ENCODE results near the gene FIGNL2. TPM values are rescaled to one million over a fixed set of nuclear protein-coding genes. Genes with fewer than 3 reads are reported as not detected.

FIGNL2 gene
- total RNA-seq, 4 donors from 2014 or later = not detected

DNA sequence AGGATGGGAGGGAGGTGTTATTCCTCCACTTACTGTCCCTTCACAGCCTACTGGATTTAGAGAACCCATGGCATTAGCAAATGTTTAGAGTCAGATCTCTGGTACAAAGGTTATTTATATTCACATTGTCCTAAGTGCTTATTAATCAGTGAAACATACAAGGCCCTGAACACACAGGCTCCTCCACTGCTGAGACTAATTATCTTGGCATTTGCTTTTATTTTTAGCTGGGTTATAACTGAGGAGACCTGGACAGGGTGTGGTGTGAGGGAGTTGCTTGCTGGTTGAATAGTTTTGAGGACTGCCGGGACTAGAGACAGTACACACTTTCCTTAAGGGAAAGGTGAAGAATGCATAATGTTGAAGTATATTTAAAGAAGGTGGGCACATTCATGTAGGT is 77.5 kb downstream of the FIGNL2 start:
- intact Hi-C loops (cut with DNase I; ENCODE audit: low total_unique reads) = no loop called here
- no peaks in the 10 kb centered on the region for H3K36me3 ChIP-seq
- no peak overlapping the region for H3K27ac ChIP-seq
- H3K27me3 ChIP-seq = no peaks in the 10 kb centered on the region
- WGBS, 2 donors (ENCODE audit: low coverage in 1 of 2) = 60 to 86% methylated on average over 1 of the region's 1 CpG
- H3K4me3 ChIP-seq = no peak overlapping the region
- in situ Hi-C loops (cut with MboI; ENCODE audit: low pct_ligation_motif_present in 1 of 4, low pct_unique_long_range_greater_than_20kb in 1 of 4, low sequenced_read_pairs in 3 of 4) = no loop called here
- no peaks in the 10 kb centered on the region for H3K9me3 ChIP-seq
- no peaks in the 10 kb centered on the region for H3K4me1 ChIP-seq
- no peak for DNase-seq
- TF ChIP-seq POLR2A (IDR thresholded peaks at IDR 0.05) (no peak), POLR2AphosphoS5 (IDR thresholded peaks at IDR 0.05) (no peak), CTCF (IDR thresholded peaks at IDR 0.05) (no peak), EP300 (IDR thresholded peaks at IDR 0.05; ENCODE audit: low read depth) (no peak)

Other genes starting within 250 kb of the FIGNL2 start
- not detected for gene ANKRD33, start 39.4 kb upstream of the FIGNL2 start, total RNA-seq
- 100 to 1,000 TPM; 115 to 440 (median 137) TPM for gene ACVRL1, start 58.8 kb upstream of the FIGNL2 start, total RNA-seq
- 10 to 100 TPM; 22.5 to 96.9 (median 68.7) TPM for gene ACVR1B, start 103.0 kb upstream of the FIGNL2 start, total RNA-seq
- gene TAMALIN, start 158.2 kb upstream of the FIGNL2 start, total RNA-seq = 10 to 100 TPM in 2 of 4 donors, 1 to 10 TPM in 2; 5.9 to 20.6 (median 9.7) TPM
- gene NR4A1, start 202.7 kb upstream of the FIGNL2 start, total RNA-seq = 100 to 1,000 TPM in 1 of 4 donors, 10 to 100 TPM in 3; 50.7 to 102 (median 76.9) TPM
- 10 to 100 TPM; 15.7 to 64.1 (median 51.6) TPM for gene ATG101, start 221.3 kb upstream of the FIGNL2 start, total RNA-seq
- gene SMIM41, start 231.0 kb upstream of the FIGNL2 start, total RNA-seq = 1 to 10 TPM in 1 of 4 donors, under 1 TPM in 2, not detected in 1; 0.64 to 1.5 (median 0.80) TPM